Transverse colon (tissue), 4 donors: ENCODE data around the gene NME3. TPM values are rescaled to one million over a fixed set of nuclear protein-coding genes. Genes with fewer than 3 reads are reported as not detected.

Experiments used
- DNase-seq: peaks from one replicate; pipeline ENCODE4 v3.0.0-alpha.2; 2019
- H3K27ac ChIP-seq, 4 donors: fragments of 200-600 bp; sonication (generic); 2 replicates each; pipeline ENCODE4 v1.5.1; 2016 to 2018; ENCODE audit warnings: inconsistent platforms in 4 of 4
- H3K27me3 ChIP-seq: fragments of 200-600 bp; sonication (generic); 2 replicates; pipeline ENCODE4 v1.5.1; 2017; ENCODE audit warnings: inconsistent platforms
- H3K36me3 ChIP-seq, 4 donors: fragments of 200-600 bp; sonication (generic); 2 replicates each; pipeline ENCODE4 v1.5.1; 2017 to 2019; ENCODE audit warnings: inconsistent platforms in 4 of 4
- H3K4me1 ChIP-seq, 4 donors: fragments of 200-600 bp; sonication (generic); 2 replicates each; pipeline ENCODE4 v1.5.1; 2017 to 2020; ENCODE audit warnings: inconsistent platforms in 4 of 4
- H3K4me3 ChIP-seq, 4 donors: fragments of 200-600 bp; sonication (generic); 1 replicate in 1 of 4; 2 replicates in 3 of 4; pipeline versions ENCODE4 v1.5.1 to v1.6.1; 2017 to 2019; ENCODE audit warnings: inconsistent platforms in 4 of 4
- H3K9me3 ChIP-seq, 2 donors: fragments of 200-600 bp; sonication (generic); 2 replicates each; pipeline ENCODE4 v1.5.1; 2017 to 2019; ENCODE audit warnings: inconsistent platforms in 2 of 2
- EP300 ChIP-seq: sonication (generic); formaldehyde crosslinking; IDR thresholded peaks from one replicate; pipeline ENCODE4 v1.6.1; 2017; ENCODE audit warnings: antibody characterized with exemption, low read depth
- POLR2A ChIP-seq: fragments of 450-650 bp; IDR thresholded peaks from one replicate; pipeline ENCODE4 v1.6.1; 2016; ENCODE audit warnings: antibody characterized with exemption, mild to moderate bottlenecking, moderate library complexity
- POLR2AphosphoS5 ChIP-seq, 3 donors: sonication (generic); formaldehyde crosslinking; IDR thresholded peaks; one replicate each; pipeline ENCODE4 v1.6.1; 2016; ENCODE audit warnings: antibody characterized with exemption in 3 of 3
- WGBS, 2 donors: methylation state at CpG; one replicate each; pipeline ENCODE4 v1.1.5; 2018; ENCODE audit warnings: low coverage in 1 of 2; 5-methylcytosine and 5-hydroxymethylcytosine counted together
- in situ Hi-C, 4 donors: fragments of 200-750 bp; cut with MboI; loops; one replicate each; pipeline versions ENCODE4 v1.15.0 to v1.15.1; 2017; ENCODE audit warnings: low sequenced_read_pairs in 3 of 4, low pct_ligation_motif_present in 1 of 4, low pct_unique_long_range_greater_than_20kb in 1 of 4
- intact Hi-C: fragments of 100-400 bp; cut with DNase I; formaldehyde crosslinking; loops from one replicate; pipeline ENCODE4 v1.15.1; 2023; ENCODE audit warnings: low total_unique reads
- total RNA-seq, 4 donors: library from RNA; depleted of rRNA; stranded (reverse); fragments of >200 nt; gene quantifications; one replicate each; pipeline ENCODE4 v1.1.0, GENCODE V29; 2016
- TF ChIP-seq, protein P1 (sequence below), 5 experiments: fragments of 200-600 bp in 3 of 5; fragments of 450-650 bp in 2 of 5; sonication (generic) in 3 of 5; IDR thresholded peaks; 1 replicate in 2 of 5; 2 replicates in 3 of 5; pipeline ENCODE4 v1.5.1; 2016 to 2017; ENCODE audit warnings: antibody characterized with exemption in 5 of 5, inconsistent platforms in 3 of 5, mild to moderate bottlenecking in 2 of 5, moderate library complexity in 1 of 5

The NME3 gene
- total RNA-seq, 4 donors from 2014 or later, result 116 to 286 (median 132) TPM

DNA sequence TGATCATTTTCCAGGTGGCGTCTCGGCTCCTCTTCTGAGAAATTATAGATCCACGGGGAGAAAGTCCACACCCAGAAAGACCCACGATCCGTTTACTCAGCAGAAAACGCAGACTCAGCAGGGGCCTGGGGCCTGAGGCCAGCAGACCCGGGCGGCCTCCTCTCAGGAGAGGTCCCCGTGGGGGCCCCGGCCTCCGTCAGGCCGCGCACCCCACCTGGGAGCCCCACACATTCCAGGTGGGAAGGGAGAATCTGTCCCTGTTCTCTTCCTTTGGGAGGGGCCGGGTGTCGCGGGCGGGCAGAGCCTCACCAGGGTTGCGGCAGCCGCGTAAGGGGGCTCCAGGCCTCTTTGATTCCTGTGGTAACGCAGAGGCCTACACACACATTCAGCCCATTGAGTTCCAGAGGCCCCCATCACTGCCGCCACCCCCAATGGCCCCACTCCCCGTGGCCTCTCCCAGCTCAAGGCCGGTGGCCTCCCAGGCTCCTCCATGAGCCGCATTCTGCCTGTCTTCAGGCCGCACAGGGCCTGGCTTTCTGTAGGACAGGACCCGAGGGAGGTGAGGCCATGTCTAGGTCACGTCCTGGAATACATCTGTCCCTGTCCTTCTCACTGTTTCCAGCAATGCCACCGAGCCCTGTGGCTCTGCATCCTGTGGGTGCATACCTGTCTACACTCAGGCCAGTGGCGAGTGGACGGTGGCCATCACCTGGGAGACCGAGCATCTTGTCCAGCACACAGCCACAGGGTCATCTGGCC, 23.7 kb upstream of the NME3 start:
- H3K27ac ChIP-seq, result no peak overlapping the region
- peaks cover 0 to 9% (median 6%) of the 10 kb centered on the region in 4 donors for H3K4me1 ChIP-seq
- TF ChIP-seq POLR2A, result no peak
- TF ChIP-seq, protein P1, sequence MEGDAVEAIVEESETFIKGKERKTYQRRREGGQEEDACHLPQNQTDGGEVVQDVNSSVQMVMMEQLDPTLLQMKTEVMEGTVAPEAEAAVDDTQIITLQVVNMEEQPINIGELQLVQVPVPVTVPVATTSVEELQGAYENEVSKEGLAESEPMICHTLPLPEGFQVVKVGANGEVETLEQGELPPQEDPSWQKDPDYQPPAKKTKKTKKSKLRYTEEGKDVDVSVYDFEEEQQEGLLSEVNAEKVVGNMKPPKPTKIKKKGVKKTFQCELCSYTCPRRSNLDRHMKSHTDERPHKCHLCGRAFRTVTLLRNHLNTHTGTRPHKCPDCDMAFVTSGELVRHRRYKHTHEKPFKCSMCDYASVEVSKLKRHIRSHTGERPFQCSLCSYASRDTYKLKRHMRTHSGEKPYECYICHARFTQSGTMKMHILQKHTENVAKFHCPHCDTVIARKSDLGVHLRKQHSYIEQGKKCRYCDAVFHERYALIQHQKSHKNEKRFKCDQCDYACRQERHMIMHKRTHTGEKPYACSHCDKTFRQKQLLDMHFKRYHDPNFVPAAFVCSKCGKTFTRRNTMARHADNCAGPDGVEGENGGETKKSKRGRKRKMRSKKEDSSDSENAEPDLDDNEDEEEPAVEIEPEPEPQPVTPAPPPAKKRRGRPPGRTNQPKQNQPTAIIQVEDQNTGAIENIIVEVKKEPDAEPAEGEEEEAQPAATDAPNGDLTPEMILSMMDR (IDR thresholded peaks at IDR 0.05), result no peak
- no peak for TF ChIP-seq EP300
- no peak for TF ChIP-seq POLR2AphosphoS5 (IDR thresholded peaks at IDR 0.05)
- intact Hi-C loops (no loop called here), in situ Hi-C loops (no loop called here)
- no peaks in the 10 kb centered on the region for H3K36me3 ChIP-seq
- 81% methylated on average over 24 of the region's 32 CpGs; no CpG with 5 or more reads in 1 of the 2 donors for WGBS, 2 donors
- DNase-seq, result no peak
- peaks cover 0 to 6% of the 10 kb centered on the region in 2 donors for H3K9me3 ChIP-seq
- H3K4me3 ChIP-seq, result no peak overlapping the region
- H3K27me3 ChIP-seq, result no peaks in the 10 kb centered on the region

DNA sequence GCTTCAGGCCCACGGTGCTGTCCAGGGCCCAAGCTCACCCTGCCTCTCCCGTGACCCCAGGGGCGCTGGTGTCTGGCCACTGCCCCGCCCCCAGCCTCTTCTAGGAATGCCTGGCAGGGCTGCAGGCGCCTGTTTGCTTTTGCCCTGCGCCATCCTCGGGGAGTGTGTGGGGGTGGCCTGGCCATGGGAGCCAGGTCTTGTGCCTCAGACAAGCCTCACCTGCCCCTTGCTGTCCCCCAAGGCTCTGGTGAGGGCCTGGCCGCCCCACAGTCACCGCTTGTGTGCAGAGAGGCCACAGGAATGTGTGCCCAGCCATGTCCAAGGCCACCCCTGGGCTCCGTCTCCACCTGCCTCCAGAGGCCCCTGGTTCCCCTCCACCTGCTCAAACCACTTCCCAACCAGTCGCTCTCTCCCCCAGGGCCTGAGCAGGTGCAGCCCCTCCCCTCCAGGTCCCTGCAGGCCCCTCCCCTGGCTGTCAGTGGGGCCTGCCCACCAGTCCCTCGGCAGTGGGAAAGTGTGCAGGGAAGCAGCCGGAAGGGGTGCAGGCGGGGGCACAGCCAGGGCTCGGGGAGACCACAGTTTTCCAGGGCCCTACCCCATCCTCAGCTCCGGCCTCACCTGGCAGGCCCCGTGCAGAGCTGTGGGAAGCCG, 23.0 kb upstream of the NME3 start:
- H3K27ac ChIP-seq, result no peak overlapping the region
- peaks cover 0 to 9% (median 6%) of the 10 kb centered on the region in 4 donors for H3K4me1 ChIP-seq
- H3K4me3 ChIP-seq, result no peak overlapping the region

DNA sequence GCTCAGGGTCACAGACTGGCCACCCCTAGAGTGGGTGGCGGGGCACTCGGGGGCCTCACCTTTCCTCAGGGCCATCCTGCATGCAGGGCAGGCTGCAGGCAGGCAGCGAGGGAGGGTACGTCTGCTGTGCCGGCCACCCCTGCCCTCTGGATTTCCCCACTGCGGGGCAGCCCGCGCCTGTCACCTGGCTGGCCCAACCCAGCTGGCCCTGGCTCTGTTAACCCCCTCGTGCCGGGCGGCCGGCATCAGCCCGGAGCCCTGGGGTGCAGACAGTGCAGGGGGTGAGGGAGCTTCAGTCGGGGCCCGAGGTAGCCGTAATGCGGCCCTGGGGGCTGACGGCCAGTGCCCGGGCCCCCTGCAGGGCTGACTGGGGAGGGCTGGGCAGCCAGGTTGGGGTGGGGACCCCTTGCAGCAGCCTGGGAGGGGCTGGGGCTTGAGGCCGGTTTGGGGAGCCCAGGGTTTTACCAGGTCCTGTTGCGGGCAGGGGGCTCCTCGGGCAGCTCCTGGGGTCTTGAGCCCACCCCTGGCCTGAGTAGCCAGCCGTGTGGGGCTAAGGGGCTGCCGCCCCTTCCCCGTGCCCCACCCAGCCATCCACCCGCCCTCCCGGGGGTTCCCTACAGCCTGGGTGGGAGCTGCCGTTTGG, 22.4 kb upstream of the NME3 start, which contains the start of gene IGFALS:
IGFALS (minus strand) TSS at position 128 of the 643 bp plus-strand sequence; CDS start at position 75, 53 bp downstream.
- Histone ChIP-seq H3K9me3 (peaks cover 0 to 6% of the 10 kb centered on the region in 2 donors), H3K4me3 (no peak within 1 kb of the TSS), H3K27me3 (no peaks in the 10 kb centered on the region), H3K36me3 (no peaks in the 10 kb centered on the region), H3K27ac (no peak within 1 kb of the TSS), H3K4me1 (peaks cover 0 to 9% (median 6%) of the 10 kb centered on the region in 4 donors)
- in situ Hi-C loops (no loop called here), intact Hi-C loops (no loop called here)
- TF ChIP-seq EP300 (no peak), POLR2A (no peak), POLR2AphosphoS5 (IDR thresholded peaks at IDR 0.05) (no peak)
- TF ChIP-seq, protein P1 (IDR thresholded peaks at IDR 0.05), result no peak
- no peak for DNase-seq
- 41% methylated on average over 16 of the region's 28 CpGs; no CpG with 5 or more reads in 1 of the 2 donors for WGBS, 2 donors

More for the DNA sequence above, 23.0 kb upstream of the NME3 start:
- H3K9me3 ChIP-seq, result peaks cover 0 to 6% of the 10 kb centered on the region in 2 donors
- intact Hi-C loops (no loop called here), in situ Hi-C loops (no loop called here)
- TF ChIP-seq POLR2AphosphoS5 (IDR thresholded peaks at IDR 0.05) (no peak), EP300 (no peak), POLR2A (no peak)
- TF ChIP-seq, protein P1 (IDR thresholded peaks at IDR 0.05), result no peak
- no peaks in the 10 kb centered on the region for H3K36me3 ChIP-seq
- no peak for DNase-seq
- no peaks in the 10 kb centered on the region for H3K27me3 ChIP-seq
- WGBS, 2 donors, result 69% methylated on average over 15 of the region's 18 CpGs; no CpG with 5 or more reads in 1 of the 2 donors
